Activated CD4-positive, alpha-beta T cell treated with anti-CD3 and anti-CD28 coated beads, Interleukin-10, Interleukin-2, amounts not matched to agents 100 ng/mL and 50 ng/mL, durations not matched to agents 16 hours and 8 hours (primary cell): ENCODE results near the gene GRIK4.

ENCODE experiments used
- DNase-seq: peaks from one replicate; pipeline ENCODE4 v3.0.0-alpha.2; 2020

GRIK4 gene

DNA sequence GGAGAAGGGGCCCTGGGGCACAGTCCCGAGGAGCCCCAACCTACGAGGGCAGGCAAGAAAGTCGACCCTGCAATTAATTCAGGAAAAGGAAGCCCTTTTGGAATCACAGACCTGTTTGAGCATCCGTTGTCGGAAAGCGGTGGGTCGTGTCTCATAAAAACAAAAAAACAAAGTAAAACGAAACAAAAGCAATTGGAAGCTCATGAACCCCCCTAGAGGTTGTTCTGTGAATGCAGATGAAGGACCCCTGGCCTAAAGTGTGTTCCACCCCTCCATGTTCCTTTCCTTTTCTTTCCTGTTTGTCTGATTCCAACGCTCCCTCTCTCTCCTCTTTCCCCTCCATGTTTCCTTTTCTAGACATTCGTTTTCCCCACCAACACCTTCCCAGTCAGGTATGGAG, 203.7 kb downstream of the GRIK4 start:
- DNase-seq, result peak; percentile 15

DNA sequence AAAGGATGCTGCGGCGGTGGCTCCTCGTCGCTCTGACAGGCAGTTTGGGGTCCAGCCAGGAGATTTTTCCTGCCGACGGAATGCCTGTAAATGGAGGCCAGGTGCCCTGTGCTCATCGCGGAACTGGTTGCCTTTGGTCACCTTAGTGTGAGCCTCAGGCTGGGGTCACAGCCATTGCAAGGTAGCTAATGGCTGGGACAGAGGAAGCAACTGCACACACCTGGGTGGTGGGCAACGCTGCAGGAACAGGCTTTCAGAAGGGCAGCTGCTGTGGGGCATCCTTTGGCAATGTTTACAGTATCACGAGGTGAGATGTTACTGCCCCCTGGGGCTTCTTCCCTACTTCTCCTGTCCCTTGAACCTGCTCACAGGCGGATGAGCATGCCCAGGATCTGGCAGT, 205.5 kb downstream of the GRIK4 start:
- no peak for DNase-seq

DNA sequence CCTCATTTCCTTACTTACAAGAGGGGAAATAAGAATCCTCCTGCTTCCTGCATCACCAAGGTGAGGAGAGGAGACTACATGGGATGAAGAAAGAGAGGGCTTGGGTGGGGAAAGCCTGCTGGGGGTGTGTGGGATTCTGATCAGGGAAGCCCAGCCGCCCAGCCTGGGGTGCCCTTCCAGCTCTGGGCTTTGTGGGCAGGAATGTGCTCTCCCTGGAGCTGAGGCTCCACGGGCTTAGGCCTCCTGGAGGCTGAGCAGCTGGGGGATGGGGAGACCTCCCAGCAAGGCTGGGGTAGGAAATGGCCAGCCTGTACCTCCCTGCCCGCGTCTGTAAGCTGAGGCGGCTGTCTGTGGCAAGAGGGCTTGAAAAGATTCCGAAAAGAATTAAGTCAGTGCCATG, 206.1 kb downstream of the GRIK4 start:
- no peak for DNase-seq

DNA sequence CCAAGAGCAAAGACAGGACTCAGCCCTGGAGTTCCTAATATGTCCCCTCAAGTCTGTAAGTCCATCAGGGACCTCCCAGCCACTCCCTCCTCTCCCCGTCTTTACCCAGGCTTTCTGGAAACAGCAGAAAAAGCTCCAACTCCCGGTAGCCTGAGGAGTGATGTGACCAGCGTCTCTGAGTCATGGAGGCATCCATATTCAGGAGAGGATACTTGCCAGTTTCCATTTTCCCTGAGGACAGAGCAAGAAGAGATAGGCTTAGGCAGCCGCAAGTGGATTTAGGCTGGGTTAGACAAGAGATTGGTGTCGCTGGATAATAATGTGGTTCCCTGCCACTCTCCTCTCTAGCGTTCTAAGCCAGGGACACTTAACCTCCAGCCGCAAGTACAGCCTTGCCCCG, 206.6 kb downstream of the GRIK4 start:
- DNase-seq, result no peak

DNA sequence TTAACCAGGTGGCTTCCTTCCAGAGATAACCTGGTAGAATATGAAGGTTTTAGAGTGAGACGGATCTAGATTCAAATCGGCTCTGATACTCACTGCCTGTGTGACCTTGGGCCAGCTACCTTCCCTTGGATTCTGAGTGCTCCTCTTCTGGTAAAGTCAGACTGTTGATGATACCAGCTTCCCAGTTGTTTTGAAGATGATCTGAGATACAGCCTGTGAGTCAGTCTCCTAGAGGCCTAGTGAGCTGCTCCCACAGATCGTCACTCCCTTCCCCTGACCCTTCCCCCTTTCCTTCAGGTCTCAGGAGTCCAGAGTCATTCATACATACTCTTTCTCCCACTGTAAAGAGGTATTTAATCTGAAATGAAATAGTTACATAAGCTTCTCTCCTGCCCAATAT, 207.8 kb downstream of the GRIK4 start:
- DNase-seq, result no peak

DNA sequence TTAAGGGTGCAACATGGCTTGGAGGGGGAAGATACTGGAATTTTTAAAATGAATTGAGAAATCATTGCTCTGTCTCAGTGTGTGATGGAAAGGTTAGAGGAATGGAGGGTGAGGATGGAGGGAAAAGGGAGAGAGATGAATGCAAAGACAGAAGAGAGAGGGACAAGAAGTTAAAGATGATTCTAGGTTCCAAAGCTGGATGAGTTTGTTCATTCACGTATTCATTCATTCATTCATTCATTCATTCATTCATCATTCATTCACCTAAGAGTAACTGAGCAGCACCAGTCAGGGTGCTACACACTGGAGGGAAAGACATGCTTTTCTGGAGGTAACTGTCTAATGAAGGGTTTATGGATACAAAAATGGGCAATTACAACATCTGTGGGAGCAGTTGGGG, 209.2 kb downstream of the GRIK4 start:
- DNase-seq, result no peak

DNA sequence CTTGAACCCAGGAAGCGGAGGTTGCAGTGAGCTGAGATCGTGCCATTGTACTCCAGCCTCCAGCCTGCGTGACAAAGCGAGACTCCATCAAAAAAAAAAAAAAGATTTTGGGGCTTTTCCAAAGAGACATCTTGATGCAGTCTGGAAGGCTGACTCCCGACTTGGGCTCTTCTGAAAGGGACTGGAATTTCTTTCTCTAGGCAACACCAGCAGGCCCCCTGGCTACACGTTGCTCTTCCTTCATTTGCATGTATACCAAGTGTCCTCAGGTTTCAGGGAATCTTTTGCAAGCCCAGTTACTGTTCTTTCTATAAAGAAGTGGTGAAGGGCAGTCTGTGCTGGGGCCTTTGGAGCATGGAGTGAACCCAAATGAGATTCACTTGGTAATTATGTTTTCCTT, 211.0 kb downstream of the GRIK4 start:
- no peak for DNase-seq

DNA sequence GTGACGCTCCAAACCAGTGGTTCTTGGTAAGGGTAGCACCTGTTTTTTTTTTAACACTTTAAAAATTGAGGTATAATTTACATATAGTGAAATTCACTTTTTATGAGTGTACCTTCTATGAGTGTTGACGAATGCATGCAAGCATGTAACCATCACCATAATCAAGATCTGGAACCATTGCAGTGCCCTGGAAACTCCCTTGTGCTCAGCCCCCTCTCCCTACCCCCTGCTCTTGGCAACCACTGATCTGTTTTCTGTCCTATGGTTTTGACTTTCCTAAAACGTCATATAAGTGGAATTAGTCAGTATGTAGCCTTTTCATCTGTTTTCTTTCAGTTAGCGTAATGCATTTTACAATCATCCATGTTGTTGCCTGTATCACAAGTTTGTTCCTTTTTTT, 212.2 kb downstream of the GRIK4 start:
- DNase-seq, result no peak

DNA sequence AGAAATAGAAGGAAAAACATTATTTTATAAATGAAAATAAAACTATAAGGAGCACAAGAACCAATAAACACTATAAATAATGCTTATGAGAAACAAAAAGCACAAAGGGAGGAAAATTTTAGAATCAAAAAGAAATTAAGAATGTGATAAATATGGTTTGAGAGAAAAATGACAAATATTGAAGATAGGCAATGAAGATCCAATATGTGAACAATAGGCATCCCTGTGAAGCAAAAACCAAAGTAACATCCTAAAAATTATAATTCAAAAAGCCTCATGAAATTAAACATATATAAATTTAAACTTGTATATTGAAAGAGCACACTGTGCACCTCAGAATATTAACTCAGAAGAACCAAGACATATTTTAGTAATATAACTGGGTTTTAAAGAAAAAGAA, 216.2 kb downstream of the GRIK4 start:
- no peak for DNase-seq

DNA sequence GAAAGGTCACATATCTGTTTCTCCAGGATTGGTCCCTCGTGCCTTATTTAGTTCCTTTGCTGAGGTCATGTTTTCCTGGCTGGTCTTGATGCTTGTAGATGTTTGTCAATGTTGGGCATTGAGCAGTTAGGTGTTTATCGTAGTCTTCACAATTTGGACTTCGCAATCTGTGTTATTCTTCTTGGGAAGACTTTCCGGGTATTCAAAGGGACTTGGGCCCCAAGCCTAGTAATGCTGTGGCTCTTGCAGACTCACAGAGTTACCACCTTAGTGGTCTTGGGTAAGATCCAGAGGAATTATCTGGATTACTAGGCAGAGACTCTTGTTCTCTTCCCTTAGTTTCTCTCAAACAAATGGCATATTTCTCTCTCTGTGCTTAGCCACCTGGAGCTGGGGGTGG, 223.5 kb downstream of the GRIK4 start:
- no peak for DNase-seq

DNA sequence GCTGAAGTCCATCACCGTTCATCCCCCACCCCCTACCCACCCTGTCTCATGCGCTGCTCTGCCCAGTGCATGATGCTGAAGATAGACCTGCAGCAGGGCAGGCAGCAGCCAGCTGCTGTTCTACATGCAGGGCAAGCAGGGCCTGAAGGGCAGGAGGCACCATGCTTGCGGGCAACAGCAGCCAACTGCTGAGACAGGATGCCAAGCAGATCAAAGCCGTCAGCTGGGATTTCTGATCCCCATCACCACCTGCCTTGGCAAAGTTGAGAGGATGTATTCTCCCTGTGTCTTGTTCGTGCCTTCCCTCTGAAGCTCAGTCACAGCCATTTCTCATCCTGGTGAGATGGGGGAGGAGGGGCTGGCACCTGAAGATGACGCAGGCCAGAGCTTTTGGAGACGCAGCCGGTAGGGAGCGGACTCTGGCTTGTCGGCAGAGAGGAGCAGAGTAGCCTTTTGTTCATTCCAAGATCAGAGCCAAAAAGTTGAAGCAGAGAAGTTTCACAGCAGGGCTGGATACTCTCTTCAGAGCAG, 227.0 kb downstream of the GRIK4 start:
- DNase-seq, result no peak

DNA sequence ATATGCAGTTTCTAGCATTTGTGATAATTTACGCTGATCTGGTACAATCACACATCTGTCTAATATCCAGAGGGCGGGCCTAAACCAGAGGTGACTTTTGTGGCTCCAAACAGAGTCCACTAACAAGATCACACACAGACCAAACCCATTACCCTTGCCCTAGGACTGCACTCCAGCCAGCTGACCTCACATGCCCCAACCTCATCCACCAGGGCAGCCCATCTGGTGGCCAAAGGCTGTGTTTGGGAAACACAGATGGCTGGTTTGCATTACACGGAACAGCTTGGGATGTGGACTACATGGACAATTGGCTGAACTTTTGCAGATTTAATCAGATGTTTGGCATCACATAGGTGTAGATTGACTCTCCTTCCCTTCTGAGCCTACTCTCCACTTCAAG, 228.2 kb downstream of the GRIK4 start:
- DNase-seq, result no peak

DNA sequence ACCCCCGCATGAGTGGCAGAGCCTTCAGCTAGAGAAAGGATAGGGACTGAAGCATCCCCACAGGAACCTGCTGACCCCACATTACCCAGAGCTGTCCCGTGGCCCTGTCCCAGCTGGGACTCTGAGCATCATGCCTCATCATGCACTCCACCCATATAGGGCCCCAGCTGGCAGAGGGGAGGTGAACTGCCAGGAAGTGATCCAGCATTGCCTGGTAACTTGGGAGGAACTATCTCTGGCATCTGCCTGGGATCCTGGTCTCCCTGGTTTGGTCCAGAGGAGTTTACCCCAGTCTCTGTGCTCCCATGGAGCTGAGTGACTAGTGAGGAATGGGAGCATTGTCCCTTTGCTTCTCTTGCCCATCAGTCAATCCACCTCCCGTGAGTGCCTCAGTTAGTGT, 228.8 kb downstream of the GRIK4 start:
- DNase-seq, result no peak

DNA sequence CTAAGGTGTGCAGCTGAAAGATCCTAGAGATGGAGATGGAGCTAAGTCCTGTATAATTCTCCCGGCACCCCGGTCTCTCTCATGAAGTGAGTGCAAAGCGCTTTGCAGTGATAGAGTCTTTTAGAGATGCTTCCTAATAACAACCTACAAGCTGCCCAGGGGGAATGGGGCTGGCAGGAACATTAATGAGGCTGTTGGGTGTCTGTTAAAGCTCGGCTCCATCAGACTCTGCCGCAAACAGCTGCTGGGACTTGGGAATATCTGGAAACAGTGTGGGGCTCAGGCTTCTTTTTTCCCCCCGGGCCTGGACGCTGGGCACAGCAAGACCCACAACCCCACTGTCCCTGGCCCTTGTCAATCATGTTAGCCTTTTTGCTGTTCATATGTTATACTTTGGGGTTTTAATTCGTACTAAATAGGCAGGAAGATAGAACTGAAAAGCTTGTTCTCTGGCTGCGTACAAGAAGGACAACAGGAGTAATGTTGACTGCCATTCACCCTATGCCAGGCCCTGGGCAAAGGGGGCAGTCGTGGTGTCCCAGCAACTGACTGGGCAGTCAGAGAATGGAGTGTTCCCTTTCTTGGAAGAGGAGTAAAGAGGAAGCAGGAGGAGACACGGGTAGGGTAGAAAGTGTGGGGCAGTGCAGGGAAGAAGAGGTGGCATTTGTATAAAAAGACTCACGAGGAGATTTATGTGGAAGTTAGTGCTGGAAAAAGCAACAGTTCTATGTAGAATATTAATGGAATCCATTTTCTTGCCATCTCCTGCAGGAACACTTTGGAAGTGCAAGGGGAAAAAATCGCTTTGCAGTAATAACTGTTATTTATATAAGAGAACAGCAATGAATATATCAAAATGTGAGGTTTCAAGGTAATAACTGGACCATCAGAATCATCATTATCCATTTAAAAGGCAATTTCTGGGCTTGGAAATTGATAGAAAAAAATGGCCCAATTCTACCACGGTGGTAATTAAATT, 232.8 kb downstream of the GRIK4 start:
- DNase-seq, result no peak

DNA sequence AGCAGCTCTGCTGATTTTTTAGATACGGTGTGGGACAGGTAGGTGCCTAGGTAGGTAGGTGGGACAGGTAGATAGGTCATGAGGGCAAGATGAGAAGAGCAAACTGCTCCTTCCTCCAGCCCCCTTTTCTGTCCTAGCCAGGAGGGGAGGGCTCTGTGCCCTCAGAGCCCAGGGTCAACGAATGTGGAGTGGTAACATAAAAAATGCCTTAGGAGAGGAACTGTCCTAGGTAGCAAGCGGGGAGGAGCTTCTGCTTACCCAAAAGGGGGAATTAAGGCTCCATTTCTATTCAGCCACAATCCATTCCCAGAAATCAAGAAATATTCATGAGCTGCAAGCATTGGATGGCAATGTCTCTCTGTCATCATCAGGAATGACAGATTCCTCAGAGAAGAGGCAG, 234.8 kb downstream of the GRIK4 start:
- no peak for DNase-seq

DNA sequence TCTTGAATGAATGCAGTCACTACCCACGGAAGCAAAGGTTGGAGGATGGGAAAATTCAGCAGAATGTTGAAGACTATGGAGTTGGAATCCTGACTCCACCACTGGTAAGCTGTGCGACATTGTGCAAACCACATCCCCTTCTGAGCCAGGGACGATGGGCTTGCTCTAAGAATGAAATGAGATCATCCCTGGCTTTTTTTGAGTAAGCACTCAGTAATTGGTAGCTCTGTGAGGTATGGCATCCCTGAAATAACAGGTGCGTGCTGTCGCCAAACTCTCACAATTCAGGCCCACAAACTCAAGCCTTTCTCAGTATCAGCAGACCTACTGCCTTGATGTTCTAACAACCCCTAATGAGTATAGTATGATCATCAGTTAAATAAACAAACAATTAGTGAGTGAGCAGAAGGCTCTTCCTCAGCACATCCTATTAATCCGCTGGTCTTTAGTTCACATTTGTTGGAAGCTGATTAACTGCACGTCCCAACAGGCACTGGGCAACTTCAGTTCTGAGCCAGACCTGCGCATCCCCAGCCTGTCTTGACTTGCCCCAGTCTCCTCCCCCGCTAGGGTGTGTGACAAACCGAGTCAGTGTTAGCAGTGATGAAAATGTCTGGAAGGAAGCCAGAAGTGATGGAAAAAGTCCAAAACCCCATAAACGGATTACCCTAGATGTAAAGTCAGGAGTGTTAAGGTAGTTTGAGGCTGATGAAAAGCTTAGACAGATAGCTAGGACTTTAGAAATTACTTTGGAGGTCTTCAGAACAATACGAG, 235.5 kb downstream of the GRIK4 start:
- DNase-seq, result no peak

DNA sequence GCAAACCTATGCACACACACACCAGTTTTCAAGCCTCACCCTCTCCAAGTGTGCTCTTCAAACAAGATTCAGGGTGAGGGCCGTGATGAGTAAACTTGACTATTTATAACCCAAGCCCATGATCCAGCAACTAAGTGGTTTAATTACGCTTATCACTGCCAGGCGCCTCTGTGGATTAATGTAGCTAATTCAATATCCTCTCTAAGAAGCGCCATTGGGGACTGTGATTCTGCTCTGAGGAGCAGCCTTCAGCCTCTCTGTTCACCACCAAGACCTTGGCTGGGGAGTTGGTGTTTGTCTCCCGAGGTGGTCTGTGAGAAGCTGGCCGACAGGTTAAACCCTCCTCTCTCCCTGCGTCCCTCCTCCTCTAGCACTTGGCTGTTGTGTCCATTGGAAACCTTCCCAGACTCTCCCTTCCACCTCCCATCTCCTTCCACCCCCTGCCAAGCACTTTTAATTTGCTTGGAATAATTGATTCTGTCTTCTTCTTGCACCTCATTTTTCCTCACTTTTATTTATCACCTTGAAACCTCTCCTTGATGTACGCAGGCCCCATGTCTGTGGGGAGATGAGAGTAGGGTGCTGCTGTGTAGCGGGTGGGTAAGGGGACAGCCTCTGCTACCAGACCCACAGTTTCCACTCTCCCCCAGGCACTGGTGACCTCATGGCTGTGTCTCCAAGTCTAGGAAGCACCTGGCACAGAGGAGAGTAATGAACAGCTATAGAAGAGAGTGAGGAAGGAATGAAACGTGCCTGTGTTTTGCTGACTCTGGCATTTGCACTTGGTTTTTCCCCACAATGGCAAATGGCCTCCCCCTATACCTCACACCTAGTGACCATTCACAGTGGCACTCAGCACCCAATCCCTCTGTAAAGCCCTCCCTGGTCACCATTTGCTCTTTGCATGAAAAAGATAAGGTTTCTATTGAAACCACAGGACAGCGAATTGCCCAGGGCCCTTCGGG, 236.6 kb downstream of the GRIK4 start:
- DNase-seq, result no peak

DNA sequence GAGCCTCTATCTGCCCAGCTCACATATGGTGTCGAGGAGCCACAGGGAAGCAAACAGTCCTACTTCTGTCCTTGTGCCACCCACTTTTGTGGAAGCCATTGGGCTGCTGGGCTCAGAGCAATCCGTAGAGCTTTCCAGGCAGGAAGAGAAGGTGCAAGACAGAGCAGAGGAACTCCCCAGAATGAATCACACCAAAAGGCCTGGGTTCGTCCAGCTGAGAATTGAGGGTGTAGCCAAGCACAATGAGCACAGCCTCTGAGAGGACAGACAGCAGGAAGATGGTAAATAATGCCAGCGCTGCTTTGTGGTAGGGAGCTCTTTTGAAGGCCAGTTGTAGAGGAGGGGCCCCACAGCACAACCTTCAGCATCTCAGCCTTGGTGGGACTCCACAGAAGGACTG, 237.8 kb downstream of the GRIK4 start:
- no peak for DNase-seq

DNA sequence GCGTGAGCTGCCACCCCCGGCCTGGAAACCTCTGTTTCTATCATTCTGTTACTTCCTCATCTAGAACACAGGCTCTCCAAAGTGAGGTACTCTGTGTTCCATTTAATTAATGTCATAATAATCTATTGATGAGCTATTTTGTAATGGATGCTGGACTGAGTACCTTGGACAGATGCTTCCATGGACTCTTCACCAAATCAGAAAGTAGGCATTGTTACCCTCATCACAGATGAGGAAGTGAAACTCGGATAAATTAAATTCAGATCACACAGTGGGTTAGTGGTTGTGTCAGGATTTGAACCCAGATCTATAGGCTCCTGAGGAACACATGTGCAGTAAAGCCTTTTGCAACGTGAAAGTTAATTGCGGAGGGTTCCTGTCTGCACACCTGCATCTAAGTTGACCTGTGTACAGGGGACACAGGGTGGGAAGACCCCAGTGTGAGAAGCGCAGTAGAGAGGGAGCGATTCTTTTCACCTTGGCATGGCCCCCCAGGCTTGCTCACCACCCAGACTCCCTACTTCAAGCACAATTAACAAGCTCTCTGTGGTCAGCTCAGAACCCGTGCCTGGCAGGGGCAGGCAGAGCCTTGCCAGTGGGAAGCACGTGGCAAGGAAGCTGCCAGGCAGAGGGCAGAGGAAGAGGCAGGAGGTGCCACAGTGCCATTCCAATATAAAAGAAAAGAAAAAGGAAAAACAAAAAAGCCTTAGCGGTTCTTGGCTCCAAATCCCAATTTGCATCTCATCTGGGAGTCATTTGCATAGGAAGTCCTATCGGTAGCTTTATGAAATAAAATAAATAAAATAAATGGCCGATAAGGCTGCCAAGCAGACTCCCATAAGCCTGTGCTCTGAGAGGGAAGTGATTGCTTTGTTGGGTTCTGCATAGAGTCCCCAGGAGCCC, 239.3 kb downstream of the GRIK4 start:
- DNase-seq, result no peak

DNA sequence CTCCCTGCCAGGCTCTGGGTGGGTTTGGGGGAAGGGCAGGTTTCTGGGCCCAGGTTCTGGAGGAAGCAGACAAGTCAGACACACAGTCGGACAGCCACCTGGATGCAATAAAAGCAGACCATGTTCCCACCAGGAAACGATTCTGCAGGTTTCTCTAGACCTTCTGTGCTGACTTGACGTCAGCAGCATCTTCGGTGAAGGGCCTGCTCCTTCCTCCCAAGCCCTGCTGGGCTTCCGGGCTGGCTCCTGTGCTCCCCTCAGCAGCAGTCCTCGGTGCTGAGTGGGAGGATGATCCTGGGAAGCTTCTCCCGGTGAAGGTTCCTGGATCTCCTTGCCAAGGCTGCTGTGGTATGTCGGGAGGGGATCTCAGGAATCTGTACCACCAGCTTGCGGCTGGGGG, 240.0 kb downstream of the GRIK4 start:
- DNase-seq, result no peak

DNA sequence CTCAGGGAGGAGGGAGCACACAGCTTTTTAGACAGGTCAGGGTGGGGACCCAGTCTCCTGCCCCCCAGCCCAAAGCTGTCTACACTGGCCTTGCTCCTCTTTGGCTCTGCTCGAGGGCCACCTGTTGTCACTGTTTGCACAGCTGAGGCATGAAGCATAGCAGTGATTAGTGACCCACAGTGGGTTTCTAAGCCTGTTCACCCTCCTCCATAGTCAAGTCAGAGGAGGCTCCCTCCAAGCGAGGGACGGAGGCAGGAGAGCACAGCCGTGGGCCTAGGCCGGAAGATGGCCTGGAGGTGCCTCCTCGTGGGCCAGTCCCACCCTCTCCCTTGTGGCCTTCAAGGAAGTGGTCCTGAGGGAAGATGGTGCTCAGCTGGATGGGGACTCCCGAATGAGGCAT, 241.1 kb downstream of the GRIK4 start:
- DNase-seq, result no peak

DNA sequence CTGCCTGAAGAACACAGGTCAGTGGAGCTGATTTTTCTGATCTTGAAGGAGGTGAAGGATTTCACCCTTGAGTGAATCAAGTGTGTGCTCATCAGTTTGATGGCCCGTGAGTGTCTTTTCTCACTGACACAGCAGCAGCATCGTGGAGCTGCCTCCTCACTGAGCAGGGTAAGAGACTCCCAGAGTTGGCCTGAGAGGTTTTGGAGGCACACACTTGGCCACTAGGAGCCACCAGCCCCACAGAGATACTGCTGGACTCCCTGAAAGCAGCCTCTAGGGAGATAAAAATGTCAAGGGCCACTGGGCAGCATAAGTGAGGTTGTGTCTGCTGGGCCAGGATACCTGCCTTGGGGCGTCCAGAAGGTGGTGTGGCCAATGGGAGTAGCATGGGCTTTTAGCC, 245.4 kb downstream of the GRIK4 start:
- no peak for DNase-seq
